ENCODE data around the gene PBX1.

Gene PBX1

GRCh38 chr1:164736137-164736536 is 177.2 kb downstream of the PBX1 start:
- Mint-ChIP-seq H3K4me1 (no peaks in the 10 kb centered on the region), H3K27ac (no peak overlapping the region), H3K27me3 (peaks cover 1% of the 10 kb centered on the region)

GRCh38 chr1:164739189-164739588 is 180.2 kb downstream of the PBX1 start:
- H3K4me3 Mint-ChIP-seq = no peak overlapping the region

More at GRCh38 chr1:164736137-164736536, 177.2 kb downstream of the PBX1 start:
- Mint-ChIP-seq H3K9me3 (peaks cover 5% of the 10 kb centered on the region), H3K36me3 (no peaks in the 10 kb centered on the region), H3K4me3 (no peak overlapping the region)

GRCh38 chr1:164740000-164740526 is 181.1 kb downstream of the PBX1 start:
- Mint-ChIP-seq H3K36me3 (no peaks in the 10 kb centered on the region), H3K4me3 (no peak overlapping the region), H3K27me3 (peaks cover 2% of the 10 kb centered on the region), H3K9me3 (no peaks in the 10 kb centered on the region), H3K27ac (no peak overlapping the region), H3K4me1 (no peaks in the 10 kb centered on the region)

More at GRCh38 chr1:164739189-164739588, 180.2 kb downstream of the PBX1 start:
- Mint-ChIP-seq H3K4me1 (no peaks in the 10 kb centered on the region), H3K27me3 (peaks cover 1% of the 10 kb centered on the region), H3K9me3 (no peaks in the 10 kb centered on the region), H3K36me3 (no peaks in the 10 kb centered on the region), H3K27ac (no peak overlapping the region)

GRCh38 chr1:164742745-164743144 is 183.8 kb downstream of the PBX1 start:
- H3K36me3 Mint-ChIP-seq = no peaks in the 10 kb centered on the region
- no peaks in the 10 kb centered on the region for H3K9me3 Mint-ChIP-seq
- H3K27me3 Mint-ChIP-seq = peaks cover 1% of the 10 kb centered on the region
- no peak overlapping the region for H3K27ac Mint-ChIP-seq
- no peaks in the 10 kb centered on the region for H3K4me1 Mint-ChIP-seq
- no peak overlapping the region for H3K4me3 Mint-ChIP-seq

GRCh38 chr1:164743976-164744375 is 185.0 kb downstream of the PBX1 start:
- no peaks in the 10 kb centered on the region for H3K9me3 Mint-ChIP-seq

GRCh38 chr1:164745736-164746135 is 186.8 kb downstream of the PBX1 start:
- Mint-ChIP-seq H3K27ac (no peak overlapping the region), H3K4me3 (no peak overlapping the region), H3K9me3 (no peaks in the 10 kb centered on the region), H3K27me3 (peaks cover 1% of the 10 kb centered on the region), H3K4me1 (no peaks in the 10 kb centered on the region), H3K36me3 (no peaks in the 10 kb centered on the region)

More at GRCh38 chr1:164743976-164744375, 185.0 kb downstream of the PBX1 start:
- Mint-ChIP-seq H3K27ac (no peak overlapping the region), H3K27me3 (peaks cover 1% of the 10 kb centered on the region), H3K4me3 (no peak overlapping the region), H3K4me1 (no peaks in the 10 kb centered on the region), H3K36me3 (no peaks in the 10 kb centered on the region)

GRCh38 chr1:164746632-164747031 is 187.6 kb downstream of the PBX1 start:
- no peak overlapping the region for H3K4me3 Mint-ChIP-seq
- peaks cover 1% of the 10 kb centered on the region for H3K27me3 Mint-ChIP-seq
- H3K27ac Mint-ChIP-seq = no peak overlapping the region
- H3K4me1 Mint-ChIP-seq = no peaks in the 10 kb centered on the region
- H3K9me3 Mint-ChIP-seq = no peaks in the 10 kb centered on the region
- H3K36me3 Mint-ChIP-seq = no peaks in the 10 kb centered on the region

- Mint-ChIP-seq H3K27me3 (peaks cover 1% of the 10 kb centered on the region), H3K27ac (no peak overlapping the region), H3K9me3 (no peaks in the 10 kb centered on the region), H3K4me3 (no peak overlapping the region), H3K4me1 (no peaks in the 10 kb centered on the region), H3K36me3 (no peaks in the 10 kb centered on the region)
Measured at GRCh38 chr1:164748253-164748899, 189.4 kb downstream of the PBX1 start.

GRCh38 chr1:164753521-164754077 is 194.6 kb downstream of the PBX1 start:
- Mint-ChIP-seq H3K9me3 (no peaks in the 10 kb centered on the region), H3K36me3 (no peaks in the 10 kb centered on the region), H3K27me3 (peaks cover 1% of the 10 kb centered on the region), H3K27ac (no peak overlapping the region), H3K4me3 (no peak overlapping the region), H3K4me1 (no peaks in the 10 kb centered on the region)

- H3K4me3 Mint-ChIP-seq = no peak overlapping the region
- no peaks in the 10 kb centered on the region for H3K4me1 Mint-ChIP-seq
- no peak overlapping the region for H3K27ac Mint-ChIP-seq
- H3K27me3 Mint-ChIP-seq = peaks cover 1% of the 10 kb centered on the region
- H3K9me3 Mint-ChIP-seq = no peaks in the 10 kb centered on the region
- H3K36me3 Mint-ChIP-seq = no peaks in the 10 kb centered on the region
Measured at GRCh38 chr1:164754088-164754600, 195.2 kb downstream of the PBX1 start.

GRCh38 chr1:164755690-164756089 is 196.7 kb downstream of the PBX1 start:
- no peak overlapping the region for H3K4me3 Mint-ChIP-seq
- H3K4me1 Mint-ChIP-seq = no peaks in the 10 kb centered on the region
- H3K27ac Mint-ChIP-seq = no peak overlapping the region
- H3K9me3 Mint-ChIP-seq = no peaks in the 10 kb centered on the region
- H3K27me3 Mint-ChIP-seq = peaks cover 1% of the 10 kb centered on the region
- no peaks in the 10 kb centered on the region for H3K36me3 Mint-ChIP-seq

GRCh38 chr1:164756741-164757140 is 197.8 kb downstream of the PBX1 start:
- H3K4me3 Mint-ChIP-seq = no peak overlapping the region
- no peaks in the 10 kb centered on the region for H3K4me1 Mint-ChIP-seq
- peaks cover 2% of the 10 kb centered on the region for H3K9me3 Mint-ChIP-seq
- no peak overlapping the region for H3K27ac Mint-ChIP-seq
- H3K27me3 Mint-ChIP-seq = peaks cover 1% of the 10 kb centered on the region
- H3K36me3 Mint-ChIP-seq = no peaks in the 10 kb centered on the region

GRCh38 chr1:164757625-164758024 is 198.6 kb downstream of the PBX1 start:
- Mint-ChIP-seq H3K4me1 (no peaks in the 10 kb centered on the region), H3K36me3 (no peaks in the 10 kb centered on the region), H3K27me3 (peaks cover 1% of the 10 kb centered on the region), H3K9me3 (peaks cover 7% of the 10 kb centered on the region), H3K4me3 (no peak overlapping the region), H3K27ac (no peak overlapping the region)

GRCh38 chr1:164759144-164759920 is 200.3 kb downstream of the PBX1 start:
- Mint-ChIP-seq H3K4me3 (no peak overlapping the region), H3K27me3 (no peaks in the 10 kb centered on the region), H3K36me3 (no peaks in the 10 kb centered on the region), H3K9me3 (peaks cover 7% of the 10 kb centered on the region), H3K27ac (no peak overlapping the region), H3K4me1 (no peaks in the 10 kb centered on the region)

GRCh38 chr1:164759979-164760469 is 201.0 kb downstream of the PBX1 start:
- Mint-ChIP-seq H3K36me3 (no peaks in the 10 kb centered on the region), H3K27me3 (no peaks in the 10 kb centered on the region), H3K4me3 (no peak overlapping the region), H3K9me3 (peaks cover 7% of the 10 kb centered on the region), H3K4me1 (no peaks in the 10 kb centered on the region), H3K27ac (no peak overlapping the region)
